Memory B cell (primary cell): ENCODE data around the gene ZDHHC6.
"Not testable (repeated sequence)": the region's sequence is repeated elsewhere in the genome, so short reads cannot be mapped to it uniquely, and the experiment has no call there.

ENCODE experiments used
- ATAC-seq: fragments of 150-1000 bp; cut with Tn5 transposase; 2 replicates; pipeline ENCODE4 v1.10.0; 2021; ENCODE audit warnings: low read depth, mild to moderate bottlenecking, moderate library complexity
- DNase-seq, 2 donors: peaks; one replicate each; pipeline ENCODE4 v3.0.0; 2022; ENCODE audit warnings: low spot score in 2 of 2
- H3K27ac Mint-ChIP-seq: one replicate; pipeline ENCODE4 v1.8.0; 2022; ENCODE audit warnings: mild to moderate bottlenecking, moderate library complexity, mixed read lengths
- H3K27me3 Mint-ChIP-seq: one replicate; pipeline ENCODE4 v1.8.0; 2022; ENCODE audit warnings: mixed read lengths
- H3K36me3 Mint-ChIP-seq: one replicate; pipeline ENCODE4 v1.8.0; 2022; ENCODE audit warnings: mild to moderate bottlenecking, mixed read lengths
- H3K4me1 Mint-ChIP-seq: one replicate; pipeline ENCODE4 v1.8.0; 2022; ENCODE audit warnings: mixed read lengths
- H3K4me3 Mint-ChIP-seq: one replicate; pipeline ENCODE4 v1.8.0; 2022; ENCODE audit warnings: mild to moderate bottlenecking, moderate library complexity, mixed read lengths
- H3K9me3 Mint-ChIP-seq: one replicate; pipeline ENCODE4 v1.8.0; 2022; ENCODE audit warnings: mixed read lengths

ZDHHC6 gene

GRCh38 chr10:112429147-112429546, 17.6 kb downstream of the ZDHHC6 start:
- DNase-seq (peak in 1 of 2 donors; percentile 13), ATAC-seq (peak; percentile 97)
- Mint-ChIP-seq H3K9me3 (no peaks in the 10 kb centered on the region), H3K36me3 (peaks cover 21% of the 10 kb centered on the region), H3K4me1 (peaks cover 8% of the 10 kb centered on the region), H3K27ac (peak overlapping the region; percentile 89), H3K27me3 (no peaks in the 10 kb centered on the region), H3K4me3 (no peak overlapping the region)

- H3K4me1 Mint-ChIP-seq: peaks cover 8% of the 10 kb centered on the region
- H3K36me3 Mint-ChIP-seq: peaks cover 30% of the 10 kb centered on the region
- H3K27me3 Mint-ChIP-seq: no peaks in the 10 kb centered on the region
- H3K27ac Mint-ChIP-seq: peak overlapping the region; percentile 74
- H3K4me3 Mint-ChIP-seq: no peak overlapping the region
- ATAC-seq (no peak), DNase-seq (no peak)
- no peaks in the 10 kb centered on the region for H3K9me3 Mint-ChIP-seq
Measured at GRCh38 chr10:112426111-112426510, 20.6 kb downstream of the ZDHHC6 start.

GRCh38 chr10:112424651-112425050, 22.1 kb downstream of the ZDHHC6 start:
- no peaks in the 10 kb centered on the region for H3K9me3 Mint-ChIP-seq
- H3K27me3 Mint-ChIP-seq: no peaks in the 10 kb centered on the region
- no peak overlapping the region for H3K27ac Mint-ChIP-seq
- ATAC-seq: no peak
- DNase-seq: no peak
- H3K4me3 Mint-ChIP-seq: no peak overlapping the region
- peaks cover 33% of the 10 kb centered on the region for H3K36me3 Mint-ChIP-seq
- peaks cover 8% of the 10 kb centered on the region for H3K4me1 Mint-ChIP-seq

GRCh38 chr10:112421731-112422130, 25.0 kb downstream of the ZDHHC6 start:
- no peaks in the 10 kb centered on the region for H3K27me3 Mint-ChIP-seq
- no peak overlapping the region for H3K27ac Mint-ChIP-seq
- no peaks in the 10 kb centered on the region for H3K9me3 Mint-ChIP-seq
- no peak for ATAC-seq
- DNase-seq: no peak
- no peak overlapping the region for H3K4me3 Mint-ChIP-seq
- H3K36me3 Mint-ChIP-seq: peaks cover 31% of the 10 kb centered on the region
- H3K4me1 Mint-ChIP-seq: no peaks in the 10 kb centered on the region

- no peak for DNase-seq
- no peaks in the 10 kb centered on the region for H3K27me3 Mint-ChIP-seq
- H3K4me3 Mint-ChIP-seq: no peak overlapping the region
- no peaks in the 10 kb centered on the region for H3K9me3 Mint-ChIP-seq
- H3K4me1 Mint-ChIP-seq: no peaks in the 10 kb centered on the region
- H3K27ac Mint-ChIP-seq: no peak overlapping the region
- no peak for ATAC-seq
- peaks cover 39% of the 10 kb centered on the region for H3K36me3 Mint-ChIP-seq
Measured at GRCh38 chr10:112412696-112413095, 34.0 kb downstream of the ZDHHC6 start.

- no peaks in the 10 kb centered on the region for H3K9me3 Mint-ChIP-seq
- H3K27ac Mint-ChIP-seq: no peak overlapping the region
- H3K4me3 Mint-ChIP-seq: no peak overlapping the region
- H3K36me3 Mint-ChIP-seq: peaks cover 43% of the 10 kb centered on the region
- H3K4me1 Mint-ChIP-seq: peaks cover 5% of the 10 kb centered on the region
- ATAC-seq (no peak), DNase-seq (no peak)
- H3K27me3 Mint-ChIP-seq: no peaks in the 10 kb centered on the region
Measured at GRCh38 chr10:112409755-112410154, 37.0 kb downstream of the ZDHHC6 start.

- peaks cover 5% of the 10 kb centered on the region for H3K4me1 Mint-ChIP-seq
- DNase-seq (no peak), ATAC-seq (no peak)
- H3K9me3 Mint-ChIP-seq: no peaks in the 10 kb centered on the region
- H3K27ac Mint-ChIP-seq: peak overlapping the region; percentile 68
- H3K36me3 Mint-ChIP-seq: peaks cover 48% of the 10 kb centered on the region
- H3K27me3 Mint-ChIP-seq: no peaks in the 10 kb centered on the region
- no peak overlapping the region for H3K4me3 Mint-ChIP-seq
Measured at GRCh38 chr10:112409299-112409698, 37.4 kb downstream of the ZDHHC6 start.

- H3K27me3 Mint-ChIP-seq: no peaks in the 10 kb centered on the region
- DNase-seq (no peak), ATAC-seq (no peak)
- H3K4me3 Mint-ChIP-seq: no peak overlapping the region
- peaks cover 52% of the 10 kb centered on the region for H3K36me3 Mint-ChIP-seq
- H3K4me1 Mint-ChIP-seq: peaks cover 5% of the 10 kb centered on the region
- H3K9me3 Mint-ChIP-seq: no peaks in the 10 kb centered on the region
- H3K27ac Mint-ChIP-seq: peak overlapping the region; percentile 13
Measured at GRCh38 chr10:112407696-112408095, 39.0 kb downstream of the ZDHHC6 start.

GRCh38 chr10:112406806-112407205, 39.9 kb downstream of the ZDHHC6 start:
- peak; percentile 26 for ATAC-seq
- H3K4me1 Mint-ChIP-seq, H3K4me3 Mint-ChIP-seq, DNase-seq, H3K9me3 Mint-ChIP-seq, H3K27me3 Mint-ChIP-seq: not testable (repeated sequence)
- H3K27ac Mint-ChIP-seq: peak overlapping the region; percentile 78
- H3K36me3 Mint-ChIP-seq: peaks cover 56% of the 10 kb centered on the region

GRCh38 chr10:112404617-112405016, 42.1 kb downstream of the ZDHHC6 start:
- H3K27me3 Mint-ChIP-seq: no peaks in the 10 kb centered on the region
- H3K9me3 Mint-ChIP-seq: no peaks in the 10 kb centered on the region
- H3K27ac Mint-ChIP-seq: no peak overlapping the region
- ATAC-seq (no peak), DNase-seq (no peak)
- no peak overlapping the region for H3K4me3 Mint-ChIP-seq
- H3K4me1 Mint-ChIP-seq: peaks cover 5% of the 10 kb centered on the region
- H3K36me3 Mint-ChIP-seq: peaks cover 58% of the 10 kb centered on the region

- no peaks in the 10 kb centered on the region for H3K27me3 Mint-ChIP-seq
- H3K27ac Mint-ChIP-seq: no peak overlapping the region
- no peaks in the 10 kb centered on the region for H3K9me3 Mint-ChIP-seq
- H3K36me3 Mint-ChIP-seq: peaks cover 53% of the 10 kb centered on the region
- peaks cover 5% of the 10 kb centered on the region for H3K4me1 Mint-ChIP-seq
- ATAC-seq: no peak
- no peak overlapping the region for H3K4me3 Mint-ChIP-seq
- DNase-seq: no peak
Measured at GRCh38 chr10:112402917-112403316, 43.8 kb downstream of the ZDHHC6 start.

- Mint-ChIP-seq H3K36me3 (peaks cover 21% of the 10 kb centered on the region), H3K4me3 (no peak overlapping the region), H3K9me3 (no peaks in the 10 kb centered on the region), H3K27me3 (no peaks in the 10 kb centered on the region), H3K4me1 (no peaks in the 10 kb centered on the region), H3K27ac (no peak overlapping the region)
- DNase-seq: no peak
- no peak for ATAC-seq
Measured at GRCh38 chr10:112397592-112397991, 49.1 kb downstream of the ZDHHC6 start.

- ATAC-seq (no peak), DNase-seq (no peak)
- Mint-ChIP-seq H3K9me3 (no peaks in the 10 kb centered on the region), H3K27me3 (no peaks in the 10 kb centered on the region), H3K4me1 (no peaks in the 10 kb centered on the region), H3K27ac (no peak overlapping the region), H3K36me3 (peaks cover 16% of the 10 kb centered on the region), H3K4me3 (no peak overlapping the region)
Measured at GRCh38 chr10:112395809-112396530, 50.7 kb downstream of the ZDHHC6 start.

- DNase-seq (no peak), ATAC-seq (no peak)
- Mint-ChIP-seq H3K4me3 (no peak overlapping the region), H3K9me3 (no peaks in the 10 kb centered on the region), H3K27ac (no peak overlapping the region), H3K27me3 (no peaks in the 10 kb centered on the region), H3K4me1 (peaks cover 4% of the 10 kb centered on the region), H3K36me3 (peaks cover 10% of the 10 kb centered on the region)
Measured at GRCh38 chr10:112394475-112394875, 52.2 kb downstream of the ZDHHC6 start.

- DNase-seq (no peak), ATAC-seq (no peak)
- peaks cover 7% of the 10 kb centered on the region for H3K36me3 Mint-ChIP-seq
- H3K27me3 Mint-ChIP-seq: no peaks in the 10 kb centered on the region
- H3K27ac Mint-ChIP-seq: peak overlapping the region; percentile 42
- H3K4me3 Mint-ChIP-seq: no peak overlapping the region
- H3K9me3 Mint-ChIP-seq: no peaks in the 10 kb centered on the region
- peaks cover 10% of the 10 kb centered on the region for H3K4me1 Mint-ChIP-seq
Measured at GRCh38 chr10:112393827-112394226, 52.9 kb downstream of the ZDHHC6 start.
